SH-SY5Y (cell line): Measurements from ENCODE around the gene ROBO1.

ENCODE experiments used
- GATA2 ChIP-seq: IDR thresholded peaks from 2 replicates; pipeline ENCODE4 v1.6.1; 2011; ENCODE audit warnings: mild to moderate bottlenecking, low read depth, low read length
- GATA3 ChIP-seq: IDR thresholded peaks from 2 replicates; pipeline ENCODE4 v1.6.1; 2011; ENCODE audit warnings: low read depth, mild to moderate bottlenecking, low read length, moderate library complexity

The ROBO1 gene

GRCh38 chr3:79002465-79003372, 765.1 kb downstream of the ROBO1 start:
- TF ChIP-seq GATA2 (peak; percentile 52; the same call in 1 of the 2 replicates), GATA3 (peak; percentile 63)

- TF ChIP-seq GATA2, result no peak
- no peak for TF ChIP-seq GATA3
Observed at GRCh38 chr3:79001255-79001654, 766.5 kb downstream of the ROBO1 start.

DNA sequence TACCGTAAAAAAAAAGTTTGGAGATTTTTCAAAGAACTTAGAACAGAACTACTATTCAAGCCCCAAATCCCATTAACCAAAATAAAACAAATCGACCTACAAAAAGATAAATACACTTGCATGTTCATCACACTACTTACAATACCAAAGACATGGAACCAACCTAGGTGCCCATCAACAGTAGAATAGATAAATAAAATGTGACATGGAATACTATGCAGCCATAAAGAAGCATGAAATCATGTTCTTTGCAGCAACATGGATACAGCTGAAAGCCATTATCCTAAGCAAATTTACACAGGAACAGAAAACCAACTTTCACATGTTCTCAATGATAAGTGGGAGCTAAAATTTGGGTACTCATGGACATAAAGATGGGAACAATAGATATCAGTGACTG, 768.7 kb downstream of the ROBO1 start:
- no peak for TF ChIP-seq GATA3
- TF ChIP-seq GATA2, result no peak

DNA sequence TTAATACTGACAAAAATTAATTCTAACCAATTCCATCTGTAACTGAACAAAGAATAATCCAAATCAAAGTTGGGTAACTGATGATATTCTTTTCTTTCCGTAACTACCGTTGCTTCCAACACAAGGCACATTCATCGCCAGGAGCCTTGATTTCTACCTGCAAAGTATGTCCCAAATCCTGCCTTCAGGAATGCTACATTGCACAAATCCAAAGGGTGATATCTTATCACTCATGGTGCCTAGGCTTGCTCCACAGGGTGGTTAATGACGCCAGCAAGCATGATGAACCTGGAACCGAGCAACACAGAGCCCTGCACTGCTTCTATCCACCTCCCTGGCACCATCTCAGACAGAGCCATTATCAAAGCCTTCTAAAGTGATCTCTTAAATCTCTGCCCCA, 772.7 kb downstream of the ROBO1 start:
- no peak for TF ChIP-seq GATA2
- TF ChIP-seq GATA3, result no peak

GRCh38 chr3:78994174-78995027, 773.4 kb downstream of the ROBO1 start:
- no peak for TF ChIP-seq GATA3
- no peak for TF ChIP-seq GATA2

DNA sequence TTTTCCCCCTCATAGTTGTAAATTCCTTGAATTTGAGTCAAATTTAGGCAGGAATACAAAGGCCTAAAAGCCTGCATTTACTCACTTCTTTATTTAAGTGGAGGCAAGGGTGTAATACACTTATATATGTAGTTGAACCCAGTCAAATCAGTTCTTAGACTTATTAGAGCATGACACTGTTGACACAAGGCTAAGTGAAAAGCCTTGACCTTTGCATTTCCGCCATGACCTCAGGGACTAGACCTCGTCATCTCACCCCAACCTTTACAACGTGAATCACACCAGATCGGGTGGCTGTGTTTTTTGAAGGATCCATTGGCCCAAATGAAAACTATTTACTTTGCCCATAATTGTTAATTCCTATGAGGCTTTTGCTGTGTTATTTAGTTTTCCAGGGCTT, 774.4 kb downstream of the ROBO1 start:
- TF ChIP-seq GATA3, result no peak
- no peak for TF ChIP-seq GATA2

DNA sequence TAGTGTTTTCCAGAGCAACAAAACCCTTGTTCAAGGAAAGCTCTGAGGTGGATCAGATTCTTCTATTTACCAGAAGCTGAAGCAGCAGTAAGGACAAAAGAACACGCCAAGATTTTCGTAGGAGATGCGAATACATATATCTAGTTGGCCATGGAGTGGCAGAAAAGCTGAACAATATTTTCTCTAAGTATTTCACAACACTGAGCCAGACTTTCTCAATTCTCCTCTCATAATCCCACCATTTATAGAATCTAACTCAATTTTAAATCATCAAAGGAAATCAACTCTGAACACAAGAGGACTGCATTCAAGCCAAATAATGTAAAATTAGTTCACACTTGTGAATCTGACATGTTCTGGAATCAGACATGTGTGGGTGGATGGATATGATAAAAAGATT, 775.0 kb downstream of the ROBO1 start:
- TF ChIP-seq GATA2, result no peak
- TF ChIP-seq GATA3, result no peak

GRCh38 chr3:78992400-78992799, 775.4 kb downstream of the ROBO1 start:
- TF ChIP-seq GATA2 (no peak), GATA3 (no peak)

DNA sequence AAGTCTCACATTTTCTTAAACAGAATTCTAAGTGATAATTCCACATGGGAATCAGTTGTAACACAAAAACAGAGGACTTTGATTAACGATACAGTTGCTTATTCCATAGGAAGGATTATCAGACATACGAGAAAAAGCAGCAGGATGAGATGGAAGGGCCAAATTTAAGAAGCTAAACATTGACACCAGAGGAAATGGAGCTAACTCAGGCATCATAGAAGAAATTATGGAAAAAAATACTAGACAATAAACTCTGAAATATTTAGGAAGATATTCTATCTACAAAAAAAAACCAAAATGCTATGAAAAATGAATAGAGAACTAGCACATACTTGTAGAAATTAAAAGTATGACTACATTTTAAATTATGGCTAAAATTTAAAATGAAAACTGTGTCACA, 776.1 kb downstream of the ROBO1 start:
- TF ChIP-seq GATA2, result no peak
- no peak for TF ChIP-seq GATA3

- no peak for TF ChIP-seq GATA3
- no peak for TF ChIP-seq GATA2
Observed at GRCh38 chr3:78990156-78990555, 777.6 kb downstream of the ROBO1 start.

- TF ChIP-seq GATA2, result no peak
Observed at GRCh38 chr3:78988324-78988723, 779.5 kb downstream of the ROBO1 start.

DNA sequence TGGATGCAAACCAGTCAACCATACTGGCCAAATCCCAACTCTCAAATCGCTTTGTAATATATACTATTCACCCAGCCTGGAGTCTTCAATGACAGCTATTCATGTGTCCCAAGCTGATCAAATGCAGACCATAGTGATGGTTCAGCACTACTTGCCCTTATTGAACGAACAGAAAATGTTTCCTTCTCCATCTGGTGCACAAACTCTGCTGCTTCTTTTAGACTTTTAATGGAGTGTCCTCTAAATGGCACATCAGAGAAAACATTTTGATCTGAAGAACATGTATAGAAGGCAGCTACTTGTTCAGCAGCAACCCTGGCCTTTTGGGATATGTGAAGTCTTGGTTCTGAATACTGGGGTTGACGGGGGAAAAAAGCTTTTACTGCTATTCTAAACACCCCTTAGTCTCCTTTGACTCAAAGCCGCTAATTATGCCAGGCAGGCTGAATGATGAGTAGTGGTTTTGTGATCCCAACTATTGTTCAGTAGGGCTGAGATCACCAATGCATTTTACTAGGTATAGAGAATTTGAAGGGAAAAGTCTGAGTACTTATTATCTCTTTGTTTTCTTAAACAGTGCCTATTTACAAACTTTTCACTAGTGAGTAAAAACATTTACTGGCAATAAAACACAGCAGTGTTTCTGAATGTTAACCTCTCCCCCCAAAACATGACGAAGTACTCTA, 781.2 kb downstream of the ROBO1 start:
- TF ChIP-seq GATA3 (no peak), GATA2 (no peak)

DNA sequence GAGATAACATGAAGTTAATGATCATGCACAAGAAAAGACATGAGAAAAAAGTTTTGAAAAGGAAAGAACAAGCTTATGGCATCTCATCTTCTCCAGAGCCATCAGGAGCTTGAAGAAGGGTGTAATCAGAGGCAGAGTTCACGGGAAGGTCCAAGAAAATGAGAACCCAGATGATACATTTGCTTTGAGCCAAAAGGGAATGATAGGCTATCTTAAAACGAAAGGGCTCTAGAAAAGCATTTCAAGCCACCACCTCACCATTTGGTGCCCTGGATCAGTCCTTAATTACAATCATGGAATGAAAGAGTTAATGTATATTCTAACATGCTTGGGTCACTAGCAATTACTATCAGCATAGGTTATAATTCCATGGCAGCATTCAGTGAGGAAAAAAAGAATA, 781.8 kb downstream of the ROBO1 start:
- TF ChIP-seq GATA3, result no peak
- no peak for TF ChIP-seq GATA2

- TF ChIP-seq GATA2 (no peak), GATA3 (no peak)
Observed at GRCh38 chr3:78979028-78979427, 788.8 kb downstream of the ROBO1 start.
